ENCODE measurements around the gene SLC39A3.
"Not testable (repeated sequence)": the region's sequence is repeated elsewhere in the genome, so short reads cannot be mapped to it uniquely, and the experiment has no call there.

Gene SLC39A3

GRCh38 chr19:2717638-2718541 is 21.9 kb downstream of the SLC39A3 start:
- Histone ChIP-seq H3K4me3 (no peak overlapping the region), H3K4me1 (no peaks in the 10 kb centered on the region; the same call in 1 of the 2 replicates), H3K27me3 (ENCODE audit: low read depth) (no peaks in the 10 kb centered on the region), H3K9me3 (peaks cover 8% of the 10 kb centered on the region), H3K36me3 (replicated peaks) (no peaks in the 10 kb centered on the region)
- no peak for DNase-seq (ENCODE audit: low spot score in 2 of 2)
- in situ Hi-C loops (cut with MboI; ENCODE audit: low sequenced_read_pairs) = no loop called here

GRCh38 chr19:2716722-2717637 is 22.8 kb downstream of the SLC39A3 start:
- in situ Hi-C loops (cut with MboI; ENCODE audit: low sequenced_read_pairs) = no loop called here
- peaks cover 8% of the 10 kb centered on the region for H3K9me3 ChIP-seq
- no peak for DNase-seq (ENCODE audit: low spot score in 2 of 2)
- no peaks in the 10 kb centered on the region; the same call in 1 of the 2 replicates for H3K4me1 ChIP-seq
- no peak overlapping the region for H3K4me3 ChIP-seq
- H3K27me3 ChIP-seq (ENCODE audit: low read depth) = no peaks in the 10 kb centered on the region
- H3K36me3 ChIP-seq (replicated peaks) = no peaks in the 10 kb centered on the region

- in situ Hi-C loops (cut with MboI; ENCODE audit: low sequenced_read_pairs) = no loop called here
- peaks cover 8% of the 10 kb centered on the region for H3K9me3 ChIP-seq
- H3K4me3 ChIP-seq = no peak overlapping the region
- no peaks in the 10 kb centered on the region for H3K4me1 ChIP-seq
- DNase-seq (ENCODE audit: low spot score in 2 of 2) = no peak
- H3K27me3 ChIP-seq (ENCODE audit: low read depth) = no peaks in the 10 kb centered on the region
- H3K36me3 ChIP-seq (replicated peaks) = no peaks in the 10 kb centered on the region
These were observed 23.6 kb downstream of the SLC39A3 start for GRCh38 chr19:2716275-2716650.

- in situ Hi-C loops (cut with MboI; ENCODE audit: low sequenced_read_pairs) = no loop called here
- DNase-seq (ENCODE audit: low spot score in 2 of 2) = no peak
These were observed 24.1 kb downstream of the SLC39A3 start for GRCh38 chr19:2715470-2716274.

GRCh38 chr19:2714531-2715269 is 25.1 kb downstream of the SLC39A3 start:
- Histone ChIP-seq H3K27me3 (ENCODE audit: low read depth) (no peaks in the 10 kb centered on the region), H3K4me3 (no peak overlapping the region), H3K36me3 (replicated peaks) (no peaks in the 10 kb centered on the region), H3K4me1 (no peaks in the 10 kb centered on the region), H3K9me3 (peaks cover 8% of the 10 kb centered on the region)
- in situ Hi-C loops (cut with MboI; ENCODE audit: low sequenced_read_pairs) = no loop called here
- DNase-seq (ENCODE audit: low spot score in 2 of 2) = no peak

More at GRCh38 chr19:2715470-2716274, 24.1 kb downstream of the SLC39A3 start:
- peaks cover 8% of the 10 kb centered on the region for H3K9me3 ChIP-seq
- H3K27me3 ChIP-seq (ENCODE audit: low read depth) = no peaks in the 10 kb centered on the region
- H3K36me3 ChIP-seq (replicated peaks) = no peaks in the 10 kb centered on the region
- H3K4me3 ChIP-seq = no peak overlapping the region
- no peaks in the 10 kb centered on the region for H3K4me1 ChIP-seq

- H3K4me1 ChIP-seq; in situ Hi-C loops (cut with MboI; ENCODE audit: low sequenced_read_pairs); H3K4me3 ChIP-seq; H3K9me3 ChIP-seq; H3K36me3 ChIP-seq (replicated peaks); H3K27me3 ChIP-seq (ENCODE audit: low read depth); DNase-seq (ENCODE audit: low spot score in 2 of 2): not testable (repeated sequence)
These were observed 25.7 kb downstream of the SLC39A3 start for GRCh38 chr19:2714102-2714501.

- H3K36me3 ChIP-seq (replicated peaks); H3K4me1 ChIP-seq; in situ Hi-C loops (cut with MboI; ENCODE audit: low sequenced_read_pairs): not testable (repeated sequence)
These were observed 26.6 kb downstream of the SLC39A3 start for GRCh38 chr19:2713170-2713569.

GRCh38 chr19:2711875-2712205 is 28.0 kb downstream of the SLC39A3 start:
- in situ Hi-C loops (cut with MboI; ENCODE audit: low sequenced_read_pairs) = no loop called here
- peaks cover 8% of the 10 kb centered on the region for H3K9me3 ChIP-seq
- H3K36me3 ChIP-seq (replicated peaks) = no peaks in the 10 kb centered on the region
- no peak overlapping the region for H3K4me3 ChIP-seq
- no peaks in the 10 kb centered on the region for H3K27me3 ChIP-seq (ENCODE audit: low read depth)
- no peak for DNase-seq (ENCODE audit: low spot score in 2 of 2)
- no peaks in the 10 kb centered on the region for H3K4me1 ChIP-seq

More at GRCh38 chr19:2713170-2713569, 26.6 kb downstream of the SLC39A3 start:
- H3K9me3 ChIP-seq; H3K27me3 ChIP-seq (ENCODE audit: low read depth); DNase-seq (ENCODE audit: low spot score in 2 of 2); H3K4me3 ChIP-seq: not testable (repeated sequence)

GRCh38 chr19:2711172-2711874 is 28.5 kb downstream of the SLC39A3 start:
- Histone ChIP-seq H3K9me3 (peaks cover 8% of the 10 kb centered on the region), H3K4me1 (no peaks in the 10 kb centered on the region), H3K4me3 (no peak overlapping the region), H3K36me3 (replicated peaks) (no peaks in the 10 kb centered on the region), H3K27me3 (ENCODE audit: low read depth) (no peaks in the 10 kb centered on the region)
- no peak for DNase-seq (ENCODE audit: low spot score in 2 of 2)
- in situ Hi-C loops (cut with MboI; ENCODE audit: low sequenced_read_pairs) = no loop called here

GRCh38 chr19:2706251-2706650 is 33.6 kb downstream of the SLC39A3 start:
- no peaks in the 10 kb centered on the region for H3K36me3 ChIP-seq (replicated peaks)
- in situ Hi-C loops (cut with MboI; ENCODE audit: low sequenced_read_pairs) = no loop called here
- no peak for DNase-seq (ENCODE audit: low spot score in 2 of 2)
- H3K9me3 ChIP-seq = no peaks in the 10 kb centered on the region
- H3K27me3 ChIP-seq (ENCODE audit: low read depth) = no peaks in the 10 kb centered on the region
- no peak overlapping the region for H3K4me3 ChIP-seq
- H3K4me1 ChIP-seq = no peaks in the 10 kb centered on the region

- in situ Hi-C loops (cut with MboI; ENCODE audit: low sequenced_read_pairs) = no loop called here
- Histone ChIP-seq H3K4me1 (no peaks in the 10 kb centered on the region), H3K9me3 (no peaks in the 10 kb centered on the region), H3K27me3 (ENCODE audit: low read depth) (no peaks in the 10 kb centered on the region), H3K4me3 (no peak overlapping the region), H3K36me3 (replicated peaks) (no peaks in the 10 kb centered on the region)
- no peak for DNase-seq (ENCODE audit: low spot score in 2 of 2)
These were observed 36.1 kb downstream of the SLC39A3 start for GRCh38 chr19:2703691-2704216.

- in situ Hi-C loops (cut with MboI; ENCODE audit: low sequenced_read_pairs) = no loop called here
- Histone ChIP-seq H3K4me3 (no peak overlapping the region), H3K9me3 (no peaks in the 10 kb centered on the region), H3K36me3 (replicated peaks) (no peaks in the 10 kb centered on the region), H3K27me3 (ENCODE audit: low read depth) (no peaks in the 10 kb centered on the region), H3K4me1 (no peaks in the 10 kb centered on the region)
- DNase-seq (ENCODE audit: low spot score in 2 of 2) = no peak
These were observed 36.8 kb downstream of the SLC39A3 start for GRCh38 chr19:2703077-2703437.
